NCI-H526 (cell line): ENCODE data around the gene HNRNPL.
A peak's percentile ranks its signal among the peaks of the same experiment; 100 is the strongest.
"Not testable (repeated sequence)": the region's sequence is repeated elsewhere in the genome, so short reads cannot be mapped to it uniquely, and the experiment has no call there.

Source experiments
- DNase-seq, 2 experiments: peaks; one replicate each; lab custom pipeline; 2025; lab: John Stamatoyannopoulos, UW

Gene HNRNPL

DNA sequence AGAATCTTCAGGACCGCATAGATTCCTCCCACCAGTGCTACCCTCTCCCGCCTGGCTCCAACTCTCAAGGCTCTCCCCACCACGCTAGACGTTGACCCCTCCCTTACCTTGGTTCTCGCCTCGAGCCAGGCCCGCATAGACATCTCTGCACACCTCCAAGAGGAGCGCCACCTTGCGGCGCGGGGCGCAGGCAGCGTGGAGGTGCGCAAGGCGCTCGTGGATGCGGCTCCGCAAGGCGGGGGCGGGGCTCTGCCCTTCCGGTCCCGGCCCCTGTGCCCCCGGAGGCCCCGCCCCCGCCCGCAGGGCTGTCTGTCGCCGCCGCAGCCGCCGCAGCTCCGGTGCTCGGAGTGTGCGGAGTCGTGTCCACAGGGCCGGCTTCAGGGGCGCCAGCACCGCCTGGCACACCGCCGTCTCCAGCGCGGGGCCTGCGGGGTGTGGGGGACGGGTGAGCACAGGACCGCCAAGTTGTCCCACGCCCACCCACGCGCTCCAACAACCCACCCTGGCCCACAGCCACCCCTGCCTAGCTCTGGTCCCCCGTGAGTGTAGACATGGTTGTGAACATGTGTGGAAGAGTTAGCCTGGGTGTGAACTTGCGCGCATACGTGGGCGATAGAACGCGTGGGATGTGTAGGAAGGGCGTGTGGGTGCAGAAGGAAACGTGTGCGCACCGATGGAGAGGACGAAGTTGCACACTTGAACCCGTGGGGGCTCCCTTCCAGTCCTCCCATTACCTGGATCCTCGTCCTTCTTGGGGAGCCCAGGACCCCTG, 20.2 kb upstream of the HNRNPL start:
- peak; percentile 86 to 98 for DNase-seq

DNA sequence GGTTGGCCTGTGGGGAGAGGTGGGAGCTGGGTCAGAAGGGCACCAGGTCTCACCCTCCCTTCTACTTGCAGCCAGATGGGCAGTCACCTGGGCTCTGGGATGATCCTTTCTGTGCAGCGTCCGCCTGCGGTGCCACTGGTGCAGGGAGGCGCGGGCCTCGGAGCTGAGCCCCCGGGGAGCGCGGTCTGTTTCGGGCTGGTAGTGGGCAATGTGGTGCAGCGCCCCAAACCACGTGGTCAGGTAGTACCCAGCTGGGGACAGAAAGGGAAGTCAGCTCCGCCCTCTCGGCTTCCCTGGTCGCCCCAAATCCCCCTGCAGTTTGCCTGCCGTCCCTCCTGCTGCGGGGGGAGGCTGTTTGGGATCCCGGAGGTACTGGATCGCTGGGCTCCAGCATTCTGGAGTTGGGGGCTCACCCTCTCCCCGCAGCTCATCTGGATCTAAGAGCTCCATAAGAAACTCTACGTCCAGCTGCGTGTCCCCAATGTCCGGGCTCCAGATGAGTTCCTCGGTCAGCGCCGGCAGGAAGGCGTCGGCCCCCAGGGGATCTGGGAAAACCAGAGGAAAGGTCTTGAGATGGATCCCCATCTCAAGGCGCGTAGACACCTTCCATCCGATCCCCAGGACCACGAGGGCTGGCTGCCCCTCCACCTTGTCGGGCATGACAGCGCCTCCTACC, 19.5 kb upstream of the HNRNPL start:
- DNase-seq = peak; percentile 51 to 56

- no peak for DNase-seq
Measured at GRCh38 chr19:38868551-38868950, 18.8 kb upstream of the HNRNPL start.

- DNase-seq = no peak
Measured at GRCh38 chr19:38867171-38867780, 17.5 kb upstream of the HNRNPL start.

DNA sequence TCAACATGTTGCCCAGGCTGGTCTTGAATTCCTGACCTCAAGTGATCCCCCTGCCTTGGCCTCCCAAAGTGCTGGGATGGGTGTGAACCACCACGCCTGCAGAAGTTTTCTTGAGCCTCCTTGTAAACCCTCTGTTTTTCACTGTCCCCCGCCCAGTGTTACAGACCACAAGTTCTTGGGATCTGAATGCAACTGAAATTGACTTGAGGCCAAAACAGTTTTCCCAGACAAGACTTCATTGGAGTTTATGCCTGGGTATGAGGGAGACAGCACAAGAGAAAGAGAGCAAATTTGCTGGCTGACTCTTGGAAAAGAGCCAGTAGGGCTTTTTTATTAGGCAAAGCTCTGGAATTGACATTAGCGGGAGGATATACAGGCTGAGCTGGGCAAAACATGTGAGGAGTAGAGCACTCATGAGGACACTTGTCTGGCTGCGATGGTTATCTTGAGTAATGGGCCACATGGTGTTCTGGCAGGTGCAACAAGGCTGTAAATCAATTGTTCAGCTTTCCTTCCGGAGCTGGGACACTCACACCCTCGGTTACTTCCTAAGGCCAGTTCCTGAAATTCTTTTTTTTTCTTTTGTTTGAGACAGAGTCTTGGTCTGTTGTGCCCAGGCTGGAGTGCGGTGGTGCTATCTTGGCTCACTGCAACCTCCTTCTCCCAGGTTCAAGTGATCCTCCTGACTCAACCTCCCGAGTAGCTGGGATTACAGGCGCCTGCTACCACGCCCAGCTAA, 12.7 kb upstream of the HNRNPL start:
- DNase-seq = no peak

- no peak for DNase-seq
Measured at GRCh38 chr19:38861368-38861767, 11.6 kb upstream of the HNRNPL start.

- DNase-seq = not testable (repeated sequence)
Measured at GRCh38 chr19:38859631-38860204, 9.9 kb upstream of the HNRNPL start.

- no peak for DNase-seq
Measured at GRCh38 chr19:38856813-38857212, 7.0 kb upstream of the HNRNPL start.

DNA sequence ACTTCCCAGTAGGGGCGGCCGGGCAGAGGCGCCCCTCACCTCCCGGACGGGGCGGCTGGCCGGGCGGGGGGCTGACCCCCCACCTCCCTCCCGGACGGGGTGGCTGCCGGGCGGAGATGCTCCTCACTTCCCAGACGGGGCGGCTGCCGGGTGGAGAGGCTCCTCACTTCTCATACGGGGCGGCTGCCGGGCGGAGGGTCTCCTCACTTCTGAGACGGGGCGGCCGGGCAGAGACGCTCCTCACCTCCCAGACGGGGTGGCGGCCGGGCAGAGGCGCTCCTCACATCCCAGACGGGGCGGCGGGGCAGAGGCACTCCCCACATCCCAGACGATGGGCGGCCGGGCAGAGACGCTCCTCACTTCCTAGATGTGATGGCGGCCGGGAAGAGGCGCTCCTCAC, 6.0 kb upstream of the HNRNPL start:
- DNase-seq = not testable (repeated sequence)

GRCh38 chr19:38854961-38855360, 5.2 kb upstream of the HNRNPL start:
- not testable (repeated sequence) for DNase-seq

GRCh38 chr19:38853214-38853613, 3.4 kb upstream of the HNRNPL start:
- no peak for DNase-seq

DNA sequence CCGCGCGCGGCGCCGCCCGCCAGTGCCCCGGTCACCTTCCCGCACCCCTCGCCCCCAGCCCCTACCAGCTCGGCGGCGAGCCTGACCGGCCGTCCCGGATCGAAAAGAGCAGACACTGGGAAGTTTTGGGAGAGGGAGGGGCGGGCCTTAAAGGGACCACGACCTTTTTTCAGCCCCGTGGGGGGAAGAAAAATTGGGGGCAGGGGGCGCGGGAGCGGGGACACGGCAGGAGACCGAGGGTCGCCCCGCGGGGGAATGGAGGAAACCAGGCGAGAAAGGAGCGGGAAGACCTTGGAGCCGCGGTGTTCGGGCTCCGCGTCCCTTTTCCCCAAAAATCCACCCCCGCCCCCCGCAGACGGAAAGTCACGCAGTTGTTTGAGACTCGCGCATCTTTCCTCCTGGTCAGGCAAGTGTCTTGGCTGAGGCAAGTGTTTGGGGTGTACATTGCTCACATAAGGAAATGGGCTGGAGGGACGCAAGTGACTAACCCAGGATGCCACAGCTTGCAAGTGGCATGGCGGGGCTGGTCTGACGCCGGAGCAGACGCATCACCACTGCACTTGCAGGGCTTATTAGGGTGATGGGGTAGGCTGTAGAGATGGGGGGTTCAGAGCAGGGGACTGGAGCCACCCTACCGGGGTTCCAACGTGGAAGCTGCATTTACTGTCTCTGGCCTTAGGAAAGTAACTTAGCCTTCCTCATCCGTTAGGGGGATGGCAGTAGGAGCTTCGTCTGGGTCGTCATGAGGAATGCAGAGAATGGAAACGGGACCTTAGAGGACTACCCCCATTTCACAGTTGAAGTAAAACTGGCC, 2.7 kb upstream of the HNRNPL start:
- DNase-seq = peak in 1 of 2 experiments; percentile 76

GRCh38 chr19:38851622-38852230, 1.9 kb upstream of the HNRNPL start:
- peak; percentile 54 to 98 for DNase-seq

DNA sequence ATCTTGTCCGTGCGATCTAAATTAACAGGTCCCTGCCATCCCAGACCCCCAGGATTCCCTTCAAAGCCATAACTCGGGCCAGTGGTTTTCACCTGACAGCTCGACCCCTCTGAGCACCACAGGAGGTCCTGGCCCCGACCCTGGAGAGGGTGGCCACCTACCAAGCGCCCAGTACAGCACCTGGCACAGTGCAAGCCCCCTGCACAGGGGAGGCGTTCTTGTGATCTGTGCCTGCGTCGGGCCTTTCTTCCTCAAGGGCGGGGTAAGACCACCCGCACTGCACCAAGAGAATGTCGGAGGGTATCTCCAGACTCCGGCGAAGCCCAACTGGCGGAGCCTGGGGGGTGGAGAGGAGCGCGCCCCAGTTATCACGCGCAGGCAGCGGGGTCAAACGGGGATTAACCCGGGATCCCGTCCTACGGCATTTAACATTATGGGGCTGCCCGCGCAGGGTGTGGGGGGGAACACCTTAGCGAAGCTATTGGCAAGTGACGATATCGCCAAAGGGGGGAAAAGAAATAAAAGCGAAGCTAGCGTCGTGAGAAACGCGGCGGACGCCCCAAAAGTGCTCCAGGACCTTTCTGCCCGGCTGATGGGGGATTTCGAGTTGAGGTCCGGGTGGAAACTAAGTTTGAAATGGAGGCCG, 1.3 kb upstream of the HNRNPL start:
- peak in 1 of 2 experiments; percentile 60 for DNase-seq

DNA sequence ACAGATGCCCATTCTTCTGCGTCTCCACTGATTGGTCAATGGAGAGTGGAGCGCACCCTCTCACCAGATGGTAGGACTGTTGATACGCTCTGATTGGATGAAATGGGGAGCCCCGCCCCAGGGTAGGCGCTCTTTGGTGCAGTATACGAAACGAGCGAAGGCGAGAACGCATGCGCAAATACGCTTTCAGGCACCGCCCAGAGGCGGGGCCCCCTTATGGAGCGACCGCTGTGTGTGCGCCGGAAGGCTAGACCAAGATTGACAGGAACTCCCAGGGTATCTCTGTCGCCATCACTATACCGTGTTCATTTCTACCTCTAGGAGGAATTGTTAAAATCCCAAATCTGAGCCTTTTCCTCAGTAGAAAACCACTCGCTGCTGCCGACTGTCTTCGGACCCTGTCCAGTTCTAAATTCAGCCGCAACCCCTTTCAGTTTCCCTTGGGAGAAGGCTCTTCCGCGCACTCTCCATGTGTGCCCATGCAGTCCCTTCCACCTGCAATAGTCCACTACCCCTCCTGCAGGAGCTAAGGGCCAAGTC, 720 bp upstream of the HNRNPL start:
- no peak for DNase-seq

DNA sequence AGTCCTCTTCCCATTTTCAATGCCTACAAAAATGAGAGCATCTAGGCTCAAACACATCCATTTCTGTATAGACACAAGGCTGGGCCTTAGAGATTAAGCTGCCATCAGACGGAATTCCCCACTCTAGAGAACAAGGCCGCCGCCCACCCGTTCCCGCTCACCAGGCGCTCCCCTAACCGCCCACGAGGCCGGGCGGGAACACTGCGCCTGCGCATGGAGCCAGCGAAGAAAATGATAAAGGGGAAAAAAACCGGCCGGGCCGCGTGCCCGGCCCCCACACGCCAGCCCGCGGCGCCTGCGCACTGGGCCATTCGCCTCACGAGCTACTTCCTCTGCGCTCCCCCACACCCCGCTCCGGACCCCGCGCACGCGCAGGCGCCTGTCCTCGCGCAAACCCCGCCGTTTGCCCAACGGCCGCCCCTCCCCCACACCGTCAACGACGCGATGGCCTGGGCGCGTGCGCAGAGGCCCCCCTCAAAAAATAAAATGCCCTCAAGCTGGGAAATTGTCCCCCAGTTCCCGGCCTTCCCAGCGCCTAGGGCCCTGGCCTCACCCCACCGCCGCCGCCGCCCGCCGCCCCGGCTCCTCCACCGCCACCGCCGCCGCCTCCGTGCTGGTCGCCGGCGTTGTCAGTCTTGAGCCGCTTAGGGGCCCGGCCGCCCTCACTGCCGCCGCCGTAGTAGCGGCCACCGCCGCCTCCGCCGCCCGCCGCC, 483 bp downstream of the HNRNPL start:
- peak; percentile 86 to 99 for DNase-seq

GRCh38 chr19:38848299-38849146, 1.3 kb downstream of the HNRNPL start:
- no peak for DNase-seq

DNA sequence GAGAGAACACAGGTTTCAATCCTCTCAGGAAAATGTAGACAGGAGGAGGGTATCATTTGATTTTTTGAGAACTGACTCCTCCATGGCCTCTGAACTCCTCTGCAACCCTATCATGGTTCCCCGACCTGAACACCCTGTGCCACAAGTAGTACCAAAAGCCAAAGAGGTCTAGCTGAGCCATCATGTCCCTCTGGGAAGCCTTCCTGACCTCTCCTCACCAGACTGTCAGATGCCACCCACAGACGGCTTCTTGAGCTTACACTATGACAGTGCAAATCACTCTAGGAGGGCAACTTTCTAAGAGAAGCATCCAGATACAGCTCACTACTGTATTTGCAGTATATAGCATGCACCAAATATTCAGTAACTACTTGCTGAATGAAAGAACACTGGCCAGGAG, 3.7 kb downstream of the HNRNPL start:
- no peak for DNase-seq
